K562 (cell line): ENCODE measurements around the gene PFN3. TPM values are rescaled to one million over a fixed set of nuclear protein-coding genes. Genes with fewer than 3 reads are reported as not detected.

Experiments
- BCOR ChIP-seq: fragments of 450-650 bp; IDR thresholded peaks from 2 replicates; pipeline ENCODE4 v1.6.1; 2016
- BRD9 ChIP-seq: fragments of 450-650 bp; IDR thresholded peaks from 2 replicates; pipeline ENCODE4 v1.6.1; 2018; ENCODE audit warnings: low read depth; ENCODE audit not compliant: partially characterized antibody
- CBX2 ChIP-seq: fragments of 200-600 bp; sonication (generic); IDR thresholded peaks from one replicate; pipeline ENCODE4 v1.6.1; 2012; ENCODE audit warnings: mild to moderate bottlenecking, low read length, inconsistent platforms; ENCODE audit not compliant: insufficient read depth, poor library complexity, severe bottlenecking
- DACH1 ChIP-seq: fragments of 450-650 bp; IDR thresholded peaks from 2 replicates; pipeline ENCODE4 v1.6.1; 2018; ENCODE audit not compliant: partially characterized antibody
- FOXM1 ChIP-seq, 2 experiments: fragments of 450-650 bp in 1 of 2; sonication (generic) in 1 of 2; formaldehyde crosslinking in 1 of 2; IDR thresholded peaks; 2 replicates each; pipeline versions ENCODE4 v1.6.1 to v1.9.0; 2017 to 2022; ENCODE audit warnings: low read depth in 2 of 2, mild to moderate bottlenecking in 2 of 2, missing genetic modification reagents in 1 of 2, moderate library complexity in 1 of 2
- HDAC2 ChIP-seq: fragments of 450-650 bp; IDR thresholded peaks from 2 replicates; pipeline ENCODE4 v1.6.1; 2016; ENCODE audit warnings: mild to moderate bottlenecking
- KHSRP ChIP-seq: fragments of 450-650 bp; IDR thresholded peaks from 2 replicates; pipeline ENCODE4 v1.6.1; 2017
- PHF20 ChIP-seq: fragments of 450-650 bp; IDR thresholded peaks from 2 replicates; pipeline ENCODE4 v1.6.1; 2018; ENCODE audit not compliant: partially characterized antibody
- PHF21A ChIP-seq: fragments of 450-650 bp; IDR thresholded peaks from 2 replicates; pipeline ENCODE4 v1.6.1; 2017; ENCODE audit warnings: low read depth, borderline replicate concordance
- RBM25 ChIP-seq: fragments of 200-400 bp; formaldehyde crosslinking; IDR thresholded peaks from 2 replicates; pipeline ENCODE4 v1.6.1; 2018; ENCODE audit warnings: low read length, low read depth, moderate library complexity; ENCODE audit not compliant: severe bottlenecking
- SFPQ ChIP-seq: fragments of 200-400 bp; formaldehyde crosslinking; IDR thresholded peaks from 2 replicates; pipeline ENCODE4 v1.6.1; 2017; ENCODE audit warnings: mild to moderate bottlenecking, low read depth, low read length, moderate library complexity
- SIN3A ChIP-seq, 2 experiments: fragments of 150-350 bp in 1 of 2; IDR thresholded peaks; 2 replicates each; pipeline ENCODE4 v1.6.1; 2011 to 2016; ENCODE audit warnings: borderline replicate concordance in 2 of 2, low read depth in 2 of 2, low read length in 2 of 2, mild to moderate bottlenecking in 2 of 2, moderate library complexity in 2 of 2; ENCODE audit not compliant: control insufficient read depth in 1 of 2
- TFAM ChIP-seq: fragments of 250-450 bp; sonication (Bioruptor Pico); conservative IDR thresholded peaks from 2 replicates; pipeline ENCODE4 v1.5.0; 2021; ENCODE audit warnings: mild to moderate bottlenecking, moderate library complexity
- TFAP4 ChIP-seq: sonication (generic); formaldehyde crosslinking; IDR thresholded peaks from 2 replicates; pipeline ENCODE4 v1.8.0; 2022; ENCODE audit warnings: missing genetic modification reagents, mild to moderate bottlenecking, moderate library complexity, borderline replicate concordance
- ZNF121 ChIP-seq: sonication (generic); formaldehyde crosslinking; conservative IDR thresholded peaks from 2 replicates; pipeline ENCODE4 v1.8.0; 2022; ENCODE audit warnings: missing genetic modification reagents
- ZNF175 ChIP-seq: fragments of 200-800 bp; sonication (Bioruptor generic); IDR thresholded peaks from 2 replicates; pipeline ENCODE4 v1.6.1; 2016; ENCODE audit warnings: low read depth, mild to moderate bottlenecking, missing genetic modification characterization, missing compliant biosample characterization
- ZNF224 ChIP-seq: sonication (generic); formaldehyde crosslinking; IDR thresholded peaks from 2 replicates; pipeline ENCODE4 v1.8.0; 2022; ENCODE audit warnings: mild to moderate bottlenecking, missing genetic modification reagents
- ZNF436 ChIP-seq: fragments of 250-450, 450-650 bp; sonication (Bioruptor Pico); formaldehyde crosslinking; IDR thresholded peaks from 2 replicates; pipeline ENCODE4 v1.7.0; 2020; ENCODE audit warnings: mild to moderate bottlenecking
- ZNF518B ChIP-seq: fragments of 250-450 bp; sonication (Bioruptor Pico); IDR thresholded peaks from 2 replicates; pipeline ENCODE4 v1.5.0; 2021; ENCODE audit warnings: mild to moderate bottlenecking, moderate library complexity
- ZNF740 ChIP-seq, 3 experiments: fragments of 200-800 bp in 1 of 3; sonication (Bioruptor generic) in 1 of 3; sonication (generic) in 1 of 3; formaldehyde crosslinking in 1 of 3; IDR thresholded peaks; 2 replicates each; pipeline versions ENCODE4 v1.6.1 to v1.8.0; 2016 to 2022; ENCODE audit warnings: mild to moderate bottlenecking in 2 of 3, missing compliant biosample characterization in 2 of 3, missing genetic modification characterization in 2 of 3, missing genetic modification reagents in 1 of 3
- polyA plus RNA-seq, 8 experiments: library from polyadenylated mRNA; depleted of rRNA in 4 of 8; stranded (reverse) in 5 of 8; unstranded in 3 of 8; fragments of >200 nt; fragmentation: Nextera tagmentation in 2 of 8; fragmentation: Illumina TruSeq in 1 of 8; extraction: Ambion mirVana in 2 of 8; extraction: Trizol in 1 of 8; gene quantifications; 2 replicates each; pipeline versions ENCODE4 v1.2.1 to v1.2.3, GENCODE V29; 2011 to 2014; ENCODE audit warnings: inconsistent platforms in 1 of 8, missing spikeins in 1 of 8
- total RNA-seq, 7 experiments: library from RNA; depleted of rRNA in 6 of 7; stranded (reverse); fragments of >200 nt in 6 of 7; fragmentation: Illumina TruSeq in 2 of 7; extraction: Trizol in 2 of 7; gene quantifications; 2 replicates each; pipeline versions ENCODE4 v1.2.1 to v1.2.3, GENCODE V29; 2011 to 2021; ENCODE audit warnings: low replicate concordance in 1 of 7

Gene PFN3
- total and polyA plus RNA-seq, 9 of the 15 experiments (the other 6 are each of a cell fraction or from before 2014, with no cell fraction given) = not detected

- TF ChIP-seq TFAP4 (no peak), PHF21A (no peak), ZNF121 (no peak), BCOR (peak; percentile 100), BRD9 (peak; percentile 87), ZNF518B (no peak), RBM25 (peak; percentile 99), PHF20 (peak; percentile 26), TFAM (CRISPR knock-in tag) (no peak), ZNF436 (CRISPR knock-in tag) (no peak), HDAC2 (peak; percentile 98), ZNF740 (CRISPR knock-in tag; IDR thresholded peaks at IDR 0.05) (no peak), ZNF740 (tag; IDR thresholded peaks at IDR 0.05) (no peak), ZNF175 (no peak), KHSRP (no peak), ZNF224 (CRISPR knock-in tag) (no peak), FOXM1 (IDR thresholded peaks at IDR 0.05; ENCODE audit: low read depth) (peak; percentile 33; the same call in 1 of the 2 replicates), FOXM1 (CRISPR knock-in tag; IDR thresholded peaks at IDR 0.05; ENCODE audit: low read depth) (no peak), SIN3A (IDR thresholded peaks at IDR 0.05; ENCODE audit: borderline replicate concordance in 2 of 2, control insufficient read depth in 1 of 2, low read depth in 2 of 2, low read length in 2 of 2) (no peak), SFPQ (no peak), DACH1 (peak; percentile 35), CBX2 (no peak)
These were observed 36.9 kb downstream of the PFN3 start (continued) for GRCh38 chr5:177363565-177363964.
